Stimulated activated naive CD8-positive, alpha-beta T cell treated with anti-CD3 and anti-CD28 coated beads, Interleukin-15, Interleukin-2, amounts not matched to agents 100 ng/mL and 50 ng/mL, for 24 hours (primary cell): Measurements from ENCODE around the gene HEXIM2.
A peak's percentile ranks its signal among the peaks of the same experiment; 100 is the strongest.
"Not testable (repeated sequence)": the region's sequence is repeated elsewhere in the genome, so short reads cannot be mapped to it uniquely, and the experiment has no call there.

ENCODE experiments used
- H3K27ac Mint-ChIP-seq: one replicate; pipeline ENCODE4 v1.8.0; 2021; ENCODE audit warnings: mild to moderate bottlenecking, mixed read lengths
- H3K27me3 Mint-ChIP-seq: one replicate; pipeline ENCODE4 v1.8.0; 2021; ENCODE audit warnings: mixed read lengths
- H3K36me3 Mint-ChIP-seq: one replicate; pipeline ENCODE4 v1.8.0; 2021; ENCODE audit warnings: low read depth, mixed read lengths
- H3K4me1 Mint-ChIP-seq: one replicate; pipeline ENCODE4 v1.8.0; 2021; ENCODE audit warnings: low read depth, mixed read lengths
- H3K4me3 Mint-ChIP-seq: one replicate; pipeline ENCODE4 v1.8.0; 2021; ENCODE audit warnings: mild to moderate bottlenecking, mixed read lengths
- H3K9me3 Mint-ChIP-seq: one replicate; pipeline ENCODE4 v1.8.0; 2021; ENCODE audit warnings: mixed read lengths

The HEXIM2 gene

DNA sequence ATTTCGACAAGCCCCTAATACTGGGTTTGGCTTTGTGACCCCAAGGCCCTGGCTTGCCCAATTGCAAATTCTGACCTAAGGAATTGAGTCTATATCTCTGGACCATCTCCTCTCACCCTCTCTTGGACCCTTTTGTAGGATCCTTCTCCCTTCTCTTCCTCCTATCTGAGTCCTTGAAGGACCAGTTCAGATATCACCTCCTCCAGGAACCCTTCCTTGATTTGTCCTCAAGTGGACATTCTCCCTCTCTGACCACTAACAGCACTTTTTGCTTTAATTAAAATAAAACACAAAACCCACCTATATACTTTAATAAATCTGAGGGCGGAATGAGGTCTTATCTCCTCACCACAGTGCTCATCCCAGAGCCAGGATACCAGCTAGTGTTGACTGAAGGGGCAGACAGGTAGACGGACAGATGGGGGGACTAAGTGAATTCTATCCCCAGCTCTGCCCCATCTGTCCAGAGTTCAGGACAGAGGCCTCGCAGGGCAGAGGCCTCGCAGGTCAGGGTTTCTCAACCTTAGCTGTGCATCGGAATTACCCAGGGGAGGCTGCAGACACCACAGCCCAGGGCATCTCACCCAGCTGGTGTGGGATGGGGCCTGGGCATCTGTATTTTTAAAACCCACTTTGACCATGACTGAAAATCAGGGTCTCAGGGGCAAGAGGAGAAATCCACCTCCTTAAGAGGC is 38.5 kb upstream of the HEXIM2 start:
- no peak overlapping the region for H3K27ac Mint-ChIP-seq
- H3K36me3 Mint-ChIP-seq = no peaks in the 10 kb centered on the region
- H3K27me3 Mint-ChIP-seq = peaks cover 3% of the 10 kb centered on the region
- peaks cover 4% of the 10 kb centered on the region for H3K4me1 Mint-ChIP-seq
- H3K4me3 Mint-ChIP-seq = no peak overlapping the region
- H3K9me3 Mint-ChIP-seq = no peaks in the 10 kb centered on the region

DNA sequence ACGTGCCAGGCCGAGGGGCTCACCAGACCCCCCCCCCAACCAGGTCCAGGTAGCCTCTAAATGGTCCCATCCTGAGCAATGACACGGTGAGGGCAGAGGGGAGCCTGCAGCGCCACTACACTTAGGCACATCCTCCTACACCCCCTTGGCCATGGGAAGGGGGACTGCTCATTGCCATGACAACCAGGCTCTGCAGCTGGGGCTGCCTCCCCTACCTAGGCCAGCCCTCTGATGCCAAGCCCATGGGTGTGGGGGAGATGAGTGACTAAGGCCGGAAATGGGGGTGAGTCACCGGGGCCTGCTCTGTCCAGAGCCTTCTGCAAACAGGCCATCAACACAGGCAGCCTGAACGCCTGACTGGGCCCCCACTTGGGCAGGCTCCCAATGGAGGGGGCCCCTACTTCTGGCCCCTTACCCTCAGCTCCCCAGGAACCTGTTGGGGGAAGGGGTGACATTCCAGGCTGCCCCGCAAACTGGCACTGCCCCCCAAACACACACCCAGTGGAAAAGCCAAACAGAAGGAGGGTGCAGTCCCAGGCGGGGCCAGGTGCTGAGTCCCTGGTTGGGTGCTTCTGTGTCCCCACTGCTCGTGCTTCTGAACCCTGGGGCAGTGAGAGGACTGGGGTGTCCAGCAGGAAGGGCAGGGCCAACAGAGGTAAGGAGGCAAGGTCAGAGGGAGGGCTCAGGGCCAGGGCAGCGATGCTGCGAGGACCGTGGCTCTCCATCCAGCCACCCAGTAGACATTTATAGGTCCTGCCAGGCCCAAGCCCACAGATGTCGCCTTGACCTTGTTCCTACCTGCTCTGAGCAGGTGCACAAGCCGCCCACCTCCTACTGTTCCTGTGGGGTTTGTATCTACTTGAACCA is 37.5 kb upstream of the HEXIM2 start:
- H3K36me3 Mint-ChIP-seq = no peaks in the 10 kb centered on the region
- no peaks in the 10 kb centered on the region for H3K9me3 Mint-ChIP-seq
- peaks cover 4% of the 10 kb centered on the region for H3K4me1 Mint-ChIP-seq
- no peak overlapping the region for H3K27ac Mint-ChIP-seq
- H3K27me3 Mint-ChIP-seq = peaks cover 3% of the 10 kb centered on the region
- no peak overlapping the region for H3K4me3 Mint-ChIP-seq

DNA sequence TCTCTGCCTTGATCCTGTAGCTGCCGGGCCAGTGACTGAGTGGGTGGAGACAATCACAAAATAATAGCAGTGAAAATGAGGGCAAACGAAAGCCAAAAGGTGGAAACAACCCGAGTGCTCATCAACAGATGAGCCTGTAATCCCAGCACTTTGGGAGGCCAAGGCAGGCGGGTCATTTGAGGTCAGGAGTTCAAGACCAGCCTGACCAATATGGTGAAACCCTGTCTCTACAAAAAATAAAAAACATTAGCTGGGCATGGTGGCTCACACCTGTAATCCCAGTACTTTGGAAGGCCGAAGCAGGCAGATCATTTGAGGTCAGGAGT is 36.9 kb upstream of the HEXIM2 start:
- H3K36me3 Mint-ChIP-seq, H3K4me3 Mint-ChIP-seq, H3K27ac Mint-ChIP-seq, H3K4me1 Mint-ChIP-seq, H3K27me3 Mint-ChIP-seq, H3K9me3 Mint-ChIP-seq: not testable (repeated sequence)

DNA sequence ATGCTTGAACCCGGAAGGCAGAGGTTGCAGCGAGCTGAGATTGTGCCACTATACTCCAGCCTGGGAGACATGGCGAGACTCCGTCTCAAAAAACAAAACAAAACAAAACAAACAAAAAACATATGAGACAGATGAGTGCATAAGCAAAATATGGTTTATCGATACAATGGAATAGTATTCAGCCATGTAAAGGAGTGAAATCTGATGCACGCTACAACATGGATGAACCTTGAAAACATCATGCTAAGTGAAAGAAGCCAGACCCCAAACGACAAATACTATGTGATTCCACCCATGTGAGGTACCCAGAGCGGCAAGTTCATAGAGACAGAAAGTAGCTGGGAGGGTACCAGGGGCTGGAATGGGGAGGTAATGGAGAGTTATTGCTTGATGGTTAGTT is 36.2 kb upstream of the HEXIM2 start:
- H3K36me3 Mint-ChIP-seq = no peaks in the 10 kb centered on the region
- H3K27ac Mint-ChIP-seq = no peak overlapping the region
- no peaks in the 10 kb centered on the region for H3K9me3 Mint-ChIP-seq
- H3K27me3 Mint-ChIP-seq = peaks cover 3% of the 10 kb centered on the region
- H3K4me1 Mint-ChIP-seq = peaks cover 4% of the 10 kb centered on the region
- no peak overlapping the region for H3K4me3 Mint-ChIP-seq

DNA sequence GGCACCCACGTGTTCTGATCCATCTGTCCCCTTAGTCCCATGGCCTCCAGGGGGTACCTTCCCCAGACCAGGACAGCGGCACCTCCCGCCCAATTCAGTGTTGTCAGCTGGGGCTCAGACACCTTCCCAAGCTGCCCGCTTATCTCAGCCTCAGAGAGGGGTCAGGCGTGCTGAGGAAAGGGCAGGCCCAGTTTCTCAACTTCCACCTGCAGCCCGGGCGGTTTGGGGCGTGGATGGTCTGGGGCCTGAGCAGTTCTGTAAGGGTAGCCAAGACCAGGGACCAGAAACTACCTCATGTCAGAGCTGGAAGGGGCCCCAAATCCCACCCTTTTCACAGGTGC is 34.5 kb upstream of the HEXIM2 start:
- Mint-ChIP-seq H3K9me3 (no peaks in the 10 kb centered on the region), H3K4me3 (no peak overlapping the region), H3K27ac (no peak overlapping the region), H3K4me1 (peaks cover 4% of the 10 kb centered on the region), H3K27me3 (peaks cover 6% of the 10 kb centered on the region), H3K36me3 (no peaks in the 10 kb centered on the region)

DNA sequence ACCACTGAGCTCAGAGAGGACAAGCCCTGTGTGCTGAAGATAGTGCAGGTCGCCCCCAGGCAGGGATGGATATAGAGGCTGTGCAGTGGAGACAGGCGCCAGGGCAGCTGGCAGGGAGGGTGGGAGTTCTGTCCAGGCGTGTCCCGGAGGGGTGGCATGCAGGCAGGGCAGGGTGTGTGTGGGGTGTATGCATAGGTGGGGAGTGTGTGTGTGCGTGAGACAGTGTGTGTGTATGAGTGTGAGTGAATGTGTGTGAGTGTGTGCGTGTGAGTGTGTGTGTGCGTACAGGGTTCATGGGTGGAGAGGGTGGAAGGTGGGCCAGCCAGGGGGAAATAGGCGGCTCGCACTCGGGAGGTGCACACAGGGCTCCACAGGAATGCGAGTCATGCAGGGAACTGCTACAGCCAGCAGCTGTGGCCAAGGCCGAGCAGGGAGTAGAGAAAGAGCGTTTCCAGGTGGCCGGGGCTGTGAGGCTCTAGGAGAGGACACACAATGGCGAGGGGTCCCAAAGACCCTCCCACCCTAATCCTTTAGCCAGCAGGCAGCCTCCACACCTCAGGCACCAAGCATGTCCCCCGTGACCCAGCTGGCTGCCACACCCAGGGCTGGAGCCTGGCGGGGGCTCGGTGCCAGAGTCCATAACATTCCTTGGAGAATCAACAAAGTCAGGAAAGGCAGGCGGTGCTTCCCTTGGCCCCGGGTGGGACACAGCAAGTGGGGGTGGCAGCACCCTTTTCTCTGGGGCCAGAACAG is 34.0 kb upstream of the HEXIM2 start:
- peaks cover 4% of the 10 kb centered on the region for H3K4me1 Mint-ChIP-seq
- H3K4me3 Mint-ChIP-seq = no peak overlapping the region
- peaks cover 6% of the 10 kb centered on the region for H3K27me3 Mint-ChIP-seq
- no peak overlapping the region for H3K27ac Mint-ChIP-seq
- no peaks in the 10 kb centered on the region for H3K9me3 Mint-ChIP-seq
- no peaks in the 10 kb centered on the region for H3K36me3 Mint-ChIP-seq

DNA sequence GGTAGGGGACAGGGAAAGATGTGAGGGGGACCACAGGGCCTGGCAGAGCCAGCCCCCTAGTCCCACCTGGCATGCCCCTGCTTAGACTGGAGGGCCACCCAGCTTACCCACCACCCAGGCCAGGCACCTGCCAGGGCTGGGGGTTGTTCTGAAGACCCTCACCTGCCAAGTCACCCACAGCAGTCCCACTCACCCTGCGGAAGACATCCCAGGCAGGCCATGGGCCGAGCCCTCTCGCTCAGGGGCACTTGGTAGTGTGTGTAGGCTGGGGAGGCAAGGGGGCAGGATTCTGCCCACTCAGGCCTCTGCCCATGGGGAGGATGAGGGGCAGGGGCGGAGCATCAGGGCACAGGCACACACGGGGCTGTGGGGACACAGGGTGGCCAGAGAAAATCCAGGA is 33.3 kb upstream of the HEXIM2 start:
- Mint-ChIP-seq H3K4me1 (peaks cover 8% of the 10 kb centered on the region), H3K9me3 (no peaks in the 10 kb centered on the region), H3K27ac (no peak overlapping the region), H3K4me3 (no peak overlapping the region), H3K36me3 (no peaks in the 10 kb centered on the region), H3K27me3 (peaks cover 6% of the 10 kb centered on the region)

DNA sequence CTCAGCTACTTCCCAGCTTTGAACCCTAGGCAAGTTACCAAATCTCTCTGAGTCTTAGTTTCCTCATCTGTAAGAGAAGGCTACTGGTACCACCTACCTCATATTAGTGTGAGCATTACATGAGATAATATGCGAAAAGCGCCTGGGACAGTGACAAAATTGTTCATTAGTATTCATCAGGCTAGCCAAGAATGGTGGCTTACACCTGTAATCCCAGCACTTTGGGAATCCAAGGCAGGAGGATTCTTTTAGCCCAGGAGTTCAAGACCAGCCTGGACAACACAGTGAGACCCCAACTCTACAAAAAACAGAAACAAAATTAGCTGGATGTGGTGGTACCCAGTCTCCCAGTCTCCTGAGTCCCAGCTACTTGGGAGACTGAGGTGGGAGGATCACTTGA is 32.7 kb upstream of the HEXIM2 start:
- Mint-ChIP-seq H3K36me3 (no peaks in the 10 kb centered on the region), H3K9me3 (no peaks in the 10 kb centered on the region), H3K4me3 (no peak overlapping the region), H3K27me3 (peaks cover 6% of the 10 kb centered on the region), H3K4me1 (peaks cover 12% of the 10 kb centered on the region), H3K27ac (no peak overlapping the region)

DNA sequence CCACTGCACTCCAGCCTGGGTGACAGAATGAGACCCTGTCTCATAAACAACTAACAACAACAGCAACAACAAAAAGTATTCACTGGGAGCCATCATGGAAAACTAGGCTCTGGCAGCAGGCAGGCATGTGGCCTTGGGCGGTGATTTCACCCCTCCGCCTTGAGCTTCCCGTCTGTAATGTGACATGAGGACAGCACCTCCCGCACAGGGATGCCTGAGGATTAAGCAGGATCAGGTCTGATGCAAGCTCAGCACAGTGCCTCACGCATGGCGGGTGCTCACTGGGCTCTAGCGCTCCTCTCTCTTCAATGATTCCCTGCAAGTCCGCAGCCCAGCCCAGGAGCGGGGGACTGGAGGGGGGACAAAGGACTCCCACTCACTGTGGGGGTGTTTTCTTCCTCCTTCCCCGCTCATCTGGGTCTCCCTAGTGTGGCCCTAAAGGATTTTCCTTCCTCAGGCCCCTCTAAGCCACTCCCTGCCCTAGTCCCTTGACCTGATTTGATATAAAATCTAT is 32.2 kb upstream of the HEXIM2 start:
- no peaks in the 10 kb centered on the region for H3K36me3 Mint-ChIP-seq
- H3K4me1 Mint-ChIP-seq = peaks cover 8% of the 10 kb centered on the region
- no peak overlapping the region for H3K4me3 Mint-ChIP-seq

DNA sequence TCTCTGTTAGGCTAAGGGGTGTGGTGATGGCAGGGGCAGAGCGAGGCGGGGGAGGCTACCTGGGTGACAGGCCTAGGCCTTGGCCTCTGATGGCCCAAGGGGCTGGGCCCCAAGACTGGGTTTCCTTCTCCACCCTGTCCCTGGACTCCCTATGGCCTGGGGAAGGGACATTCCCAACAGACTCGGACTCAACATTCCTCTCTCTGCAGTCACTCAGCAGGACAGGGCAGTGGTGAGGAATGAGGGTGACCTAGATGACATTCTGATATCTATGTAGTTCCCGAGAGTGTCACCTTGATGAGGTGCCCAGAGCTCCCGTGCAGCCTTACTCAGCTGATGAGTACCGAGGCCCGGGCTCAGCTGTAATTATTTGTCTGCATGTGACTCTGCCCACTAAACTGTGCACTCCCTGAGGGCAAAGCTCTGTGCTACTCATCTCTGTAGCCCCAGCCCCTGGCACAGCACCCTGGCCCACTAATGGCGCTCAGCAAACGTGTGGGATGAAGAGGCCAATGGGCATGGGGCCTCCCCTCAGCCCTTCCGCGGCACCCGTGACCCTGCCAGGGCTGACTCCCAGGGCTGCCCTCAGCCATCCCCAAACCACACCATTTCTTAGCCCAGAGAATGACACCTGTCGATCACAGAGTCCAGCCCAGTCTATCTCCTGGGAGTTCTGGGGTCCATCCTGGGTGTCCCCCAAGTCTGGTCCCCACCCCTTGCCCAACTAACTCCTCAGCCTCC is 31.6 kb upstream of the HEXIM2 start:
- Mint-ChIP-seq H3K27me3 (peaks cover 6% of the 10 kb centered on the region), H3K4me3 (no peak overlapping the region), H3K27ac (no peak overlapping the region), H3K9me3 (no peaks in the 10 kb centered on the region), H3K4me1 (peaks cover 9% of the 10 kb centered on the region), H3K36me3 (no peaks in the 10 kb centered on the region)

More for the DNA sequence above, 32.2 kb upstream of the HEXIM2 start:
- no peaks in the 10 kb centered on the region for H3K9me3 Mint-ChIP-seq
- H3K27me3 Mint-ChIP-seq = peaks cover 6% of the 10 kb centered on the region
- no peak overlapping the region for H3K27ac Mint-ChIP-seq

DNA sequence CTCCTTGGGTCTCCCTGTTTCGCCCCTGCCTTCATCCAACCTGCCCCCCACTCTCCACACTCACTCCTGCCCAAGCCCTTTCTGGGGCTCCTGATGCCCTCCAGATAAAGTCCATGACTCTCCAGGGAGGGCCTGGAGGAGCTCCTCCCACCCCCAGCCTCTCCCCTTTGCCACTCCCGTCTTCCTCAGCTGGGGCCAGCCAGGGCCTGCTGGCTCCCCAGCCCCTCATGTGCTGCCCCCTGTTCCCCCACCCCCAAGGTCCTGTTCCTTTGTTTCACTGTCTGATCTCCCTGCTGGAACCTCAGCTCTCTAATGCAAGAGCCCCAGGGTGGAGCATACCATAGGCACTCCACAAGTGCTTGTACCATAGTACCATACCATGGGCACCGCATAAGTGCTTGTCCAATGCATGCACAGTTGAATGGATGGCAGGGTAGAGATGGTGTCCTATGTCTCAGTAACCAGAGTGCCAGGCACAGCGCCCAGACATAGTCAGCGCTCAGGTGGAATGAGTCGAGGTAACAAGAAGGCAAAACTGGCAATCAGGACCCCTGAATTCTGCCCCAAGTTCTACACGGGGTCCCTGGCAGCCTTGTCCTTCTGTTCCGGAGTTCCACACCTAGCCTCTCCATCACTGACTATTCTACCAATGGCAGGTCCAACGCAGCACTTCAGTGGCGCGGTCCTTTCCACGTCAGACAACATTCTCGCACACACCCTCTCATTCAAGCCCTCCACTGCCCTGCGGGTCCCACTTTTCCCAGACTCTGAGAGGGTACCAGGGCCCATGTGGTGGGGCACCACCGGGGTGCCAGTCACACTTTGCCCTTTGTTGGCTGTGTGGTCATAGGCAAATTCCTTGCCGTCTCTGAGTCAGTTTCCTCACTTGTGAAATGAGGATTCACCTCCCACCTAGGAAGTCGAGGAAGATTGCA is 30.7 kb upstream of the HEXIM2 start:
- no peak overlapping the region for H3K27ac Mint-ChIP-seq
- H3K4me3 Mint-ChIP-seq = peak overlapping the region; percentile 31
- H3K9me3 Mint-ChIP-seq = no peaks in the 10 kb centered on the region
- H3K27me3 Mint-ChIP-seq = peaks cover 6% of the 10 kb centered on the region
- H3K4me1 Mint-ChIP-seq = peaks cover 15% of the 10 kb centered on the region
- H3K36me3 Mint-ChIP-seq = no peaks in the 10 kb centered on the region

DNA sequence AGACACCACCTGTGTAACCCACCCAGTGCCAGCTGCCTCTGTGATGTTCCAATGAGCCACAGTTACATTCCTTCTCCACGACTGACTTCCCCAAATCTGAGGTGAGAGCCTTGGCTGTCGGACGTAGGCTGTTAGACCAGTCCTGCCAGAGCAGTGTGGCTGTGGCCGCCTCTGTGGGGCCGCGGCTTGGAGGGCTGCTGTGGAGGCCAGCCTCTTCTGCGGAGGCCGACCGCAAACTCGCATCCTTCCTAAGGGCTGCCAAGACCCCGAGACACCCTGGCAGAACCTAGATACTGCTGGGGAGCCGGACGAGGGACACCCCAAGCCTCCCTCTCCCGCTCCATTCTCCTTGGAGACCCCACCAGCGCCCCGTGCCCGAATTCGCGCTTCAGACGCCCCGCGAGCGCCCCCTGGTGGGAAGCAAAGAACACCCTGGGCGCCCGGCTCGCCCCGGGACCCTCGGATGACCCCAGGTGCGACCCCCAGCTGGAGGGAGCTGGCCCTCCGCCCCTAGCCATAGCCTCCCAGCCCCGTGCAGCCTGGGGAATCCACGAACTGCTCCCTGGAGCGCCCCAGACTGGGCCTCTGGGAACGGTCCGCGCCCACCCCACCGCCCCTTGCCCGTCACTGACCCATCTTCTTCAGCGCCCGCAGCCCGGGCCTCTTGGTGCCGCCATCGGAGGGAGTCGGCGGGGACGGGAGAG is 29.9 kb upstream of the HEXIM2 start:
- Mint-ChIP-seq H3K4me1 (peaks cover 23% of the 10 kb centered on the region), H3K4me3 (peak overlapping the region; percentile 60), H3K27me3 (peaks cover 6% of the 10 kb centered on the region), H3K36me3 (no peaks in the 10 kb centered on the region), H3K9me3 (no peaks in the 10 kb centered on the region), H3K27ac (no peak overlapping the region)

DNA sequence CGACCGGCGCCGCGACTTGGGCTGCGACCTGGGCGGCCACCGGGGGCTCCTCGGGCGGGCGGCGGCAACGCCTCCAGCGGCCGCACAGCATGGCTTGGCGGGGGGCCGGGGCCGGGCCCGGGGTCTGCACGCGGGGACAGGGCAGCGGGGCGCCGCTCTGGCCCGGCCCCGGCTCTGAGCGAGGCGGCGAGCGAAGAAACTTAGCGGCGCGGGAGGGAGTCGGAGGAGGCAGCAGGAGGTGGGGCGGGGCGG is 29.4 kb upstream of the HEXIM2 start, which contains the start of gene PLCD3:
TSS of gene PLCD3 (minus strand) at position 196 of the 252 bp plus-strand sequence. CDS start at position 91, 105 bp downstream.
- no peaks in the 10 kb centered on the region for H3K36me3 Mint-ChIP-seq
- H3K9me3 Mint-ChIP-seq = no peaks in the 10 kb centered on the region
- peaks cover 6% of the 10 kb centered on the region for H3K27me3 Mint-ChIP-seq
- H3K4me1 Mint-ChIP-seq = peaks cover 23% of the 10 kb centered on the region
- peak within 1 kb of the TSS; percentile 16 for H3K27ac Mint-ChIP-seq
- peak within 1 kb of the TSS; percentile 84 for H3K4me3 Mint-ChIP-seq
